ENCODE measurements around the gene ATG4A. TPM values are rescaled to one million over a fixed set of nuclear protein-coding genes. Genes with fewer than 3 reads are reported as not detected.

The ATG4A gene
- total and polyA plus RNA-seq, 2 of the 8 experiments (the other 6 are each of a cell fraction or from before 2014, with no cell fraction given): 1.2 to 2.0 TPM

DNA sequence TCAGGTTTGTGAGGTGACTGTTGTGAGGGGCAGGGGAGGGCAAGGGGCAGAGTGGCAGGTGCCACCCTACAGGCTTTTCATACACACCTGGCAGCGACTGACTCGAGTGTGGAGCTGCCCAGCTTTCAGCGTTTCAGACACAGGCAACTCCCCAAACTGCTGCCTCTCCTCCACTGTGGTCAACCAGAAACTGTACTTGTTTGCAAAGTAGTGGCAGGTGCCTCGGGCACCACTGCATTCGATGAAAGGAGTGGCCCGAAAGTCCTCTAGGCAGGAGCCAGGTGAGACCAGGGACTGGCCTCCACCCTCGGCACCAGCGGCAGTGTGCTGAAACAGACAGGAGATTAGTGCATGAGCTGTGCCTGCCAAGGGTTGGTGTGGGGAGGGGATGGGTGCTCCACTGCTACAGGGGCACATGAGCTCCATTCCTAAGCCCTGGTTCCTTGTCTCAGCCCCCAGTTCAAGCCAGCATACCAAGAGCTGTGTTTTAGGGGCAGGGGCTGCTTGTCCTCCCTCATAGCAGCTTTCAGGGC is 65.4 kb downstream of the ATG4A start (continued):
- no peak for TF ChIP-seq RBBP5 (IDR thresholded peaks at IDR 0.05; ENCODE audit: borderline replicate concordance, low read depth, low read length)
- TF ChIP-seq, protein P1, sequence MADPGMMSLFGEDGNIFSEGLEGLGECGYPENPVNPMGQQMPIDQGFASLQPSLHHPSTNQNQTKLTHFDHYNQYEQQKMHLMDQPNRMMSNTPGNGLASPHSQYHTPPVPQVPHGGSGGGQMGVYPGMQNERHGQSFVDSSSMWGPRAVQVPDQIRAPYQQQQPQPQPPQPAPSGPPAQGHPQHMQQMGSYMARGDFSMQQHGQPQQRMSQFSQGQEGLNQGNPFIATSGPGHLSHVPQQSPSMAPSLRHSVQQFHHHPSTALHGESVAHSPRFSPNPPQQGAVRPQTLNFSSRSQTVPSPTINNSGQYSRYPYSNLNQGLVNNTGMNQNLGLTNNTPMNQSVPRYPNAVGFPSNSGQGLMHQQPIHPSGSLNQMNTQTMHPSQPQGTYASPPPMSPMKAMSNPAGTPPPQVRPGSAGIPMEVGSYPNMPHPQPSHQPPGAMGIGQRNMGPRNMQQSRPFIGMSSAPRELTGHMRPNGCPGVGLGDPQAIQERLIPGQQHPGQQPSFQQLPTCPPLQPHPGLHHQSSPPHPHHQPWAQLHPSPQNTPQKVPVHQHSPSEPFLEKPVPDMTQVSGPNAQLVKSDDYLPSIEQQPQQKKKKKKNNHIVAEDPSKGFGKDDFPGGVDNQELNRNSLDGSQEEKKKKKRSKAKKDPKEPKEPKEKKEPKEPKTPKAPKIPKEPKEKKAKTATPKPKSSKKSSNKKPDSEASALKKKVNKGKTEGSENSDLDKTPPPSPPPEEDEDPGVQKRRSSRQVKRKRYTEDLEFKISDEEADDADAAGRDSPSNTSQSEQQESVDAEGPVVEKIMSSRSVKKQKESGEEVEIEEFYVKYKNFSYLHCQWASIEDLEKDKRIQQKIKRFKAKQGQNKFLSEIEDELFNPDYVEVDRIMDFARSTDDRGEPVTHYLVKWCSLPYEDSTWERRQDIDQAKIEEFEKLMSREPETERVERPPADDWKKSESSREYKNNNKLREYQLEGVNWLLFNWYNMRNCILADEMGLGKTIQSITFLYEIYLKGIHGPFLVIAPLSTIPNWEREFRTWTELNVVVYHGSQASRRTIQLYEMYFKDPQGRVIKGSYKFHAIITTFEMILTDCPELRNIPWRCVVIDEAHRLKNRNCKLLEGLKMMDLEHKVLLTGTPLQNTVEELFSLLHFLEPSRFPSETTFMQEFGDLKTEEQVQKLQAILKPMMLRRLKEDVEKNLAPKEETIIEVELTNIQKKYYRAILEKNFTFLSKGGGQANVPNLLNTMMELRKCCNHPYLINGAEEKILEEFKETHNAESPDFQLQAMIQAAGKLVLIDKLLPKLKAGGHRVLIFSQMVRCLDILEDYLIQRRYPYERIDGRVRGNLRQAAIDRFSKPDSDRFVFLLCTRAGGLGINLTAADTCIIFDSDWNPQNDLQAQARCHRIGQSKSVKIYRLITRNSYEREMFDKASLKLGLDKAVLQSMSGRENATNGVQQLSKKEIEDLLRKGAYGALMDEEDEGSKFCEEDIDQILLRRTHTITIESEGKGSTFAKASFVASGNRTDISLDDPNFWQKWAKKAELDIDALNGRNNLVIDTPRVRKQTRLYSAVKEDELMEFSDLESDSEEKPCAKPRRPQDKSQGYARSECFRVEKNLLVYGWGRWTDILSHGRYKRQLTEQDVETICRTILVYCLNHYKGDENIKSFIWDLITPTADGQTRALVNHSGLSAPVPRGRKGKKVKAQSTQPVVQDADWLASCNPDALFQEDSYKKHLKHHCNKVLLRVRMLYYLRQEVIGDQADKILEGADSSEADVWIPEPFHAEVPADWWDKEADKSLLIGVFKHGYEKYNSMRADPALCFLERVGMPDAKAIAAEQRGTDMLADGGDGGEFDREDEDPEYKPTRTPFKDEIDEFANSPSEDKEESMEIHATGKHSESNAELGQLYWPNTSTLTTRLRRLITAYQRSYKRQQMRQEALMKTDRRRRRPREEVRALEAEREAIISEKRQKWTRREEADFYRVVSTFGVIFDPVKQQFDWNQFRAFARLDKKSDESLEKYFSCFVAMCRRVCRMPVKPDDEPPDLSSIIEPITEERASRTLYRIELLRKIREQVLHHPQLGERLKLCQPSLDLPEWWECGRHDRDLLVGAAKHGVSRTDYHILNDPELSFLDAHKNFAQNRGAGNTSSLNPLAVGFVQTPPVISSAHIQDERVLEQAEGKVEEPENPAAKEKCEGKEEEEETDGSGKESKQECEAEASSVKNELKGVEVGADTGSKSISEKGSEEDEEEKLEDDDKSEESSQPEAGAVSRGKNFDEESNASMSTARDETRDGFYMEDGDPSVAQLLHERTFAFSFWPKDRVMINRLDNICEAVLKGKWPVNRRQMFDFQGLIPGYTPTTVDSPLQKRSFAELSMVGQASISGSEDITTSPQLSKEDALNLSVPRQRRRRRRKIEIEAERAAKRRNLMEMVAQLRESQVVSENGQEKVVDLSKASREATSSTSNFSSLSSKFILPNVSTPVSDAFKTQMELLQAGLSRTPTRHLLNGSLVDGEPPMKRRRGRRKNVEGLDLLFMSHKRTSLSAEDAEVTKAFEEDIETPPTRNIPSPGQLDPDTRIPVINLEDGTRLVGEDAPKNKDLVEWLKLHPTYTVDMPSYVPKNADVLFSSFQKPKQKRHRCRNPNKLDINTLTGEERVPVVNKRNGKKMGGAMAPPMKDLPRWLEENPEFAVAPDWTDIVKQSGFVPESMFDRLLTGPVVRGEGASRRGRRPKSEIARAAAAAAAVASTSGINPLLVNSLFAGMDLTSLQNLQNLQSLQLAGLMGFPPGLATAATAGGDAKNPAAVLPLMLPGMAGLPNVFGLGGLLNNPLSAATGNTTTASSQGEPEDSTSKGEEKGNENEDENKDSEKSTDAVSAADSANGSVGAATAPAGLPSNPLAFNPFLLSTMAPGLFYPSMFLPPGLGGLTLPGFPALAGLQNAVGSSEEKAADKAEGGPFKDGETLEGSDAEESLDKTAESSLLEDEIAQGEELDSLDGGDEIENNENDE (IDR thresholded peaks at IDR 0.05; ENCODE audit: insufficient replicate concordance, low read length): no peak
- TF ChIP-seq POU5F1 (IDR thresholded peaks at IDR 0.05; ENCODE audit: low read depth, low read length): no peak
- no peak for TF ChIP-seq BRCA1 (IDR thresholded peaks at IDR 0.05; ENCODE audit: low read depth, low read length)

All from H1 (cell line).